BJ (cell line): ENCODE measurements around the gene NAA10. TPM values are rescaled to one million over a fixed set of nuclear protein-coding genes. Genes with fewer than 3 reads are reported as not detected.
A peak's percentile ranks its signal among the peaks of the same experiment; 100 is the strongest.
"Not testable (repeated sequence)": the region's sequence is repeated elsewhere in the genome, so short reads cannot be mapped to it uniquely, and the experiment has no call there.

Experiments used
- CTCF ChIA-PET: fragments of 350-600 bp; formaldehyde crosslinking; extraction: SDS; loops from one replicate; lab custom pipeline; 2021; ENCODE audit warnings: antibody characterized with exemption, inconsistent platforms; lab: Yijun Ruan, JAX
- POLR2A ChIA-PET: fragments of 300-600 bp; sonication (Branson Sonifier 250); formaldehyde crosslinking; extraction: SDS; loops from one replicate; lab custom pipeline; 2021; ENCODE audit warnings: antibody characterized with exemption; lab: Charles Lee
- DNase-seq: peaks from one replicate; pipeline ENCODE4 v3.0.0-alpha.2; 2011; ENCODE audit warnings: low read depth
- H3K27me3 ChIP-seq: 2 replicates; pipeline ENCODE4 v1.6.0; 2011; ENCODE audit warnings: low read length; ENCODE audit not compliant: control insufficient read depth, insufficient read depth
- H3K36me3 ChIP-seq: 2 replicates; pipeline ENCODE4 v1.5.1; 2011; ENCODE audit warnings: low read length; ENCODE audit not compliant: control insufficient read depth, insufficient read depth
- H3K4me3 ChIP-seq: 2 replicates; pipeline ENCODE4 v1.5.1; 2011; ENCODE audit warnings: low read depth, mild to moderate bottlenecking, control low read depth, low read length
- polyA minus RNA-seq: library from RNA; depleted of rRNA, polyadenylated mRNA; stranded (reverse); fragments of >200 nt; gene quantifications from 2 replicates; pipeline ENCODE4 v1.2.3, GENCODE V29; 2011; rRNA and poly(A)+ RNA removed
- polyA plus RNA-seq: library from polyadenylated mRNA; depleted of rRNA; stranded (reverse); fragments of >200 nt; gene quantifications from 2 replicates; pipeline ENCODE4 v1.2.3, GENCODE V29; 2011; rRNA removed
- TF ChIP-seq, protein P1 (sequence below): IDR thresholded peaks from 2 replicates; pipeline ENCODE4 v1.5.1; 2011; ENCODE audit warnings: low read depth, mild to moderate bottlenecking, control low read depth, inconsistent platforms, low read length, moderate library complexity; ENCODE audit not compliant: insufficient read depth

Gene NAA10
- polyA plus RNA-seq, result 61.4 and 76.0 TPM in 2 replicates
- 35.3 and 36.7 TPM in 2 replicates for polyA minus RNA-seq

DNA sequence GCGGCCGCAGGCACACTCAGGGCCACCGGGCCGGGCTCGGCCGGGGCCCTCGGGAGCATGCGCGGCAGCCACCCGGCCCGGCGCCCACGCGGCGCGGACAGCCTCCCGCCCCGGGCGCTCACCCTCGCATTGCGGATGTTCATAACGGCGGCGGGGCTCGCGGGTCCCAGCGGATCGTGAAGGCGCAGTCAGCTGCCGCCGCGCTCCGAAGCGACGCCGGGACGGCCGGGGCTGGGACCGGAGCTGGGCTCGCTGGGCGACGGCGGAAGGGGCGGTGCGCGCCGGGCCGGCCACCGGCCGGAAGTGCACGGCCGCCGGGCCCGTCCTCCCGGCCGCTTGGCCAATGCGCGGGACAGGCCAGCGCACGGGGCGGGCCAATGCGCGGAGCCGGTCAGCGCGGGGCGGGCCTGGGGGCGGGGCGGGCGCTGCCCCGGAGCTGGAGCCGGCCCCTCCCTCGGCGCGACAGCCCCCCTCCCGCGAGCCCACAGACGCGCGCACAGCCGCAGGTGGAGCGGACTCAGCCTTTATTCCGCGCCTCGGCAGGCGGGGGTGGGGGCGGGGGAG, at the start of gene NAA10:
Gene NAA10 (minus strand): TSS at position 276 of the 564 bp plus-strand sequence. CDS start 133 bp downstream, at position 143.
- Histone ChIP-seq H3K4me3 (peak within 1 kb of the TSS; percentile 71), H3K36me3 (peaks cover 8% of the 10 kb centered on the region), H3K27me3 (no peaks in the 10 kb centered on the region)
- ChIA-PET CTCF (interaction anchor here (3.8 kb wide), 1 partner anchor 12 kb away, joined by 18 read pairs; no protein-coding TSS in a partner anchor), POLR2A (interaction anchor here (0.7 kb wide), 1 partner anchor 160 kb away, joined by 3 read pairs; no protein-coding TSS in a partner anchor)
- no peak for DNase-seq
- TF ChIP-seq, protein P1, sequence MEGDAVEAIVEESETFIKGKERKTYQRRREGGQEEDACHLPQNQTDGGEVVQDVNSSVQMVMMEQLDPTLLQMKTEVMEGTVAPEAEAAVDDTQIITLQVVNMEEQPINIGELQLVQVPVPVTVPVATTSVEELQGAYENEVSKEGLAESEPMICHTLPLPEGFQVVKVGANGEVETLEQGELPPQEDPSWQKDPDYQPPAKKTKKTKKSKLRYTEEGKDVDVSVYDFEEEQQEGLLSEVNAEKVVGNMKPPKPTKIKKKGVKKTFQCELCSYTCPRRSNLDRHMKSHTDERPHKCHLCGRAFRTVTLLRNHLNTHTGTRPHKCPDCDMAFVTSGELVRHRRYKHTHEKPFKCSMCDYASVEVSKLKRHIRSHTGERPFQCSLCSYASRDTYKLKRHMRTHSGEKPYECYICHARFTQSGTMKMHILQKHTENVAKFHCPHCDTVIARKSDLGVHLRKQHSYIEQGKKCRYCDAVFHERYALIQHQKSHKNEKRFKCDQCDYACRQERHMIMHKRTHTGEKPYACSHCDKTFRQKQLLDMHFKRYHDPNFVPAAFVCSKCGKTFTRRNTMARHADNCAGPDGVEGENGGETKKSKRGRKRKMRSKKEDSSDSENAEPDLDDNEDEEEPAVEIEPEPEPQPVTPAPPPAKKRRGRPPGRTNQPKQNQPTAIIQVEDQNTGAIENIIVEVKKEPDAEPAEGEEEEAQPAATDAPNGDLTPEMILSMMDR, result no peak

DNA sequence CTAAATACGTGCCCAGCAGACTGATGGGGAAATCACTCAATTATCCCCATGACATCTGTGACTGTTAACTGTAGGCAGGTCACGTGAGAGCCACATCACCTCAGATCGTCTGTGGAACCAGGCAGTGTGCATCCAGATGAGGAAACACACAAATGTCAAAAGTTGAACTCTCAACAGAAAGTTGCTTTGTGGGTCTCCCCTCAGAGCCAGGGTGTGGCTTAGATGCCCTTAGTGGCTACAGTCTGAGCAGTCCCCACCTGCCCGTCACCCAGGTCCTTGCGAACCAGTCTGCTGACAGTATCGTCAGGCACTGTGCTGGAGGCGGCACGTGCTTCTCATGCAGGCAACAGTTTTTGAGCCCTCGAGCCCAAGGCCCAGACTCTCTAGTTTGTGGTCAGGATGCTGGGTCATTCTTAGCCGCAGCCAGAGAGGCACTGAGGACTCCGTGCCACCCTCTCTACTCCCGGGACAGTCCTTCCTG, 48.5 kb upstream of the NAA10 start:
- DNase-seq, result no peak
- TF ChIP-seq, protein P1, result no peak
- H3K36me3 ChIP-seq, result no peaks in the 10 kb centered on the region
- H3K27me3 ChIP-seq, result no peaks in the 10 kb centered on the region
- H3K4me3 ChIP-seq, result no peak overlapping the region
- POLR2A ChIA-PET, result no interaction called here
- CTCF ChIA-PET, result no interaction called here

DNA sequence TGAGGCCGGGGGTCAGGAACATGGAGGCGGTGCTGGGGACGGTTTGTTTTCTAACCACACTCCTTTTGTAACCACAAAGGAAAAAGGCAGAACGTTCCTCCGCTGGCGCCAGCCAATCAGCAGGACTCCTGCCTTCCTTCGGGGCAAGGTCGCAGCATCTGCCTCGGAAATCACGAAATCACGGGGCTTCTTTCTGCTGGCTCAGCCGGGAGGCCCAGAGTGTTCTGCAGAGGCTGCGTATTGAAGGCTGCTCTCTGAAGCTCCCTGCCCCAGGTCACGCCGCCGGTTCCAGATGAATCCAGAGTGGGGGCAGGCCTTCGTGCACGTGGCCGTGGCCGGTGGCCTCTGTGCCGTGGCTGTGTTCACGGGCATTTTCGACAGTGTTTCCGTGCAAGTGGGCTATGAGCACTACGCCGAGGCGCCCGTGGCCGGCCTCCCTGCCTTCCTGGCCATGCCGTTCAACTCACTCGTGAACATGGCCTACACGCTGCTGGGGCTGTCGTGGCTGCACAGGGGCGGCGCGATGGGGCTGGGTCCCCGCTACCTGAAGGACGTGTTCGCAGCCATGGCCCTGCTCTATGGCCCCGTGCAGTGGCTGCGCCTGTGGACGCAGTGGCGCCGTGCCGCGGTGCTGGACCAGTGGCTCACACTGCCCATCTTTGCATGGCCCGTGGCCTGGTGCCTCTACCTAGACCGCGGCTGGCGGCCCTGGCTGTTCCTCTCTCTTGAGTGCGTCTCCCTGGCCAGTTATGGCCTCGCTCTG, 47.1 kb upstream of the NAA10 start:
- POLR2A ChIA-PET, result interaction anchor here (0.6 kb wide), 1 partner anchor 59 kb away, joined by 4 read pairs; no protein-coding TSS in a partner anchor
- TF ChIP-seq, protein P1, result no peak
- CTCF ChIA-PET, result interaction anchor here (0.8 kb wide), 1 partner anchor 20 kb away, joined by 4 read pairs; no protein-coding TSS in a partner anchor
- Histone ChIP-seq H3K36me3 (no peaks in the 10 kb centered on the region), H3K4me3 (no peak overlapping the region), H3K27me3 (no peaks in the 10 kb centered on the region)
- DNase-seq, result no peak

DNA sequence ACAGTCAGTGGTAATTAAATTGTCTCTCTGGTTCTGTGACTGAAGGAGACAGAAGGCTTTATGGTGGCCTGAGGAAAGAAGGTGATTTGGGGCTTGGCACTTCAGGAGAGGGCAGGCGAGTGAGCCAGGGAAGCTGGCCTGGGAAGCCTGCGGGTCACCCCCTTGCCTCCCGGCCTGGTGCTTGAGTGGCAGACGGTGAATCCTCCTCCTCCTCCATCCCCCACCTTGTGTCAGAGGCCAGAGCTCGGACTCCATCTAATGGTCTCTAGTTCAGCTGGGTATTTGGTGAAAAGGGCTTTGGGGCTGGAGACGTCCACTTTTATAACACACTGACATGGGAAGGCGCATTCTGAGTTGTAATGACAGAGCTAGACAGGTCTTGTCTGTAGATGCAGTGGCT, 46.4 kb upstream of the NAA10 start:
- Histone ChIP-seq H3K36me3 (no peaks in the 10 kb centered on the region), H3K4me3 (no peak overlapping the region), H3K27me3 (no peaks in the 10 kb centered on the region)
- POLR2A ChIA-PET, result interaction anchor here (0.6 kb wide), 1 partner anchor 59 kb away, joined by 4 read pairs; no protein-coding TSS in a partner anchor
- DNase-seq, result no peak
- TF ChIP-seq, protein P1, result no peak
- CTCF ChIA-PET, result interaction anchor here (0.8 kb wide), 1 partner anchor 21 kb away, joined by 4 read pairs; no protein-coding TSS in a partner anchor

DNA sequence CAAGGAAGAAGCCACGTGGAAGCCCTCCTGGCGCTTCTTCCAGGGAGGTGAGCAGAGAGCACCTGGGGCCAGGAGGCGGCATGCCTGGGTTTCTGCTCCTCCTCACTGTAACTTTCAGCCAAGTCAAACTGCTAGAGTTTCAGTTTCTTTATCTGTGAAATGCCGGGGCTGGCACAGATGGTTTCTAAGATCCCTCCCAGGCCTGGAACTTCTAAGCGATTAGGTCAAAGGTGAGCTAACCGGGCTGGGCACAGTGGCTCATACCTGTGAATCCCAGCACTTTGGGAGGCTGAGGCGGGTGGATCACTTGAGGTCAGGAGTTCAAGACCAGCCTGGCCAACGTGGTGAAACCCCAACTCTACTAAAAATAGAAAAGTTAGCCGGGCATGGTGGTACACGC, 45.6 kb upstream of the NAA10 start:
- H3K4me3 ChIP-seq, CTCF ChIA-PET, H3K36me3 ChIP-seq, DNase-seq, H3K27me3 ChIP-seq: not testable (repeated sequence)
- POLR2A ChIA-PET, result interaction anchor here (0.8 kb wide), 1 partner anchor 60 kb away, joined by 11 read pairs; no protein-coding TSS in a partner anchor
